Activated CD8-positive, alpha-beta T cell treated with anti-CD3 and anti-CD28 coated beads, Interleukin-2, amount 10 ng/mL, durations not matched to agents 7 days and 5 days (primary cell): Measurements from ENCODE around the gene TUBB1. TPM values are rescaled to one million over a fixed set of nuclear protein-coding genes. Genes with fewer than 3 reads are reported as not detected.

Experiments used
- ATAC-seq: fragments of 150-1000 bp; cut with Tn5 transposase; one replicate; pipeline ENCODE4 v1.10.0; 2021; ENCODE audit warnings: moderate library complexity
- CTCF ChIA-PET: fragments of 350-600 bp; sonication (Branson Sonifier 250); formaldehyde crosslinking; loops from one replicate; lab custom pipeline; 2021; ENCODE audit warnings: antibody characterized with exemption; lab: Charles Lee
- POLR2A ChIA-PET: fragments of 350-600 bp; sonication (Branson Sonifier 250); formaldehyde crosslinking; loops from one replicate; lab custom pipeline; 2021; ENCODE audit warnings: antibody characterized with exemption; lab: Charles Lee
- DNase-seq: peaks from one replicate; pipeline ENCODE4 v3.0.0-alpha.2; 2020
- H3K27ac Mint-ChIP-seq: one replicate; pipeline ENCODE4 v1.8.0; 2021; ENCODE audit warnings: mild to moderate bottlenecking, mixed read lengths
- H3K27me3 Mint-ChIP-seq: one replicate; pipeline ENCODE4 v1.8.0; 2021; ENCODE audit warnings: low read depth, mixed read lengths
- H3K36me3 Mint-ChIP-seq: one replicate; pipeline ENCODE4 v1.8.0; 2021; ENCODE audit warnings: low read depth, mixed read lengths
- H3K4me1 Mint-ChIP-seq: one replicate; pipeline ENCODE4 v1.8.0; 2021; ENCODE audit warnings: low read depth, mixed read lengths
- H3K4me3 Mint-ChIP-seq: one replicate; pipeline ENCODE4 v1.8.0; 2021; ENCODE audit warnings: mild to moderate bottlenecking, mixed read lengths
- H3K9me3 Mint-ChIP-seq: one replicate; pipeline ENCODE4 v1.8.0; 2022; ENCODE audit warnings: mixed read lengths; ENCODE audit not compliant: insufficient read depth
- total RNA-seq, 2 experiments: library from RNA; stranded (reverse); gene quantifications; one replicate each; pipeline ENCODE4 v1.2.3, GENCODE V29; 2021

The TUBB1 gene
- total RNA-seq, 2 experiments from 2014 or later: not detected

GRCh38 chr20:59015812-59016711 is 3.2 kb upstream of the TUBB1 start:
- ChIA-PET POLR2A (interaction anchor here (0.6 to 0.9 kb wide), 2 partner anchors 10 to 15 kb away, joined by 3 to 4 read pairs; no protein-coding TSS in a partner anchor), CTCF (interaction anchor here (1.5 kb wide), 1 partner anchor 206 kb away, joined by 3 read pairs; no protein-coding TSS in a partner anchor)
- H3K4me3 Mint-ChIP-seq: no peak overlapping the region
- DNase-seq (no peak), ATAC-seq (no peak)
- peaks cover 2% of the 10 kb centered on the region for H3K36me3 Mint-ChIP-seq
- H3K4me1 Mint-ChIP-seq: peaks cover 56% of the 10 kb centered on the region
- no peaks in the 10 kb centered on the region for H3K9me3 Mint-ChIP-seq
- H3K27ac Mint-ChIP-seq: peak overlapping the region; percentile 50
- H3K27me3 Mint-ChIP-seq: no peaks in the 10 kb centered on the region

GRCh38 chr20:59016795-59017492 is 2.3 kb upstream of the TUBB1 start:
- ChIA-PET CTCF (interaction anchor here (0.9 to 1.5 kb wide), 3 partner anchors 10 to 205 kb away, joined by 3 to 4 read pairs (median 3); no protein-coding TSS in a partner anchor), POLR2A (interaction anchor here (0.6 to 1.0 kb wide), 4 partner anchors 14 to 1594 kb away, joined by 3 read pairs; partner anchors contain the start of gene ATP5F1E)
- Mint-ChIP-seq H3K36me3 (peaks cover 2% of the 10 kb centered on the region), H3K27me3 (no peaks in the 10 kb centered on the region), H3K4me3 (no peak overlapping the region), H3K27ac (peak overlapping the region; percentile 55), H3K4me1 (peaks cover 47% of the 10 kb centered on the region), H3K9me3 (no peaks in the 10 kb centered on the region)
- DNase-seq (no peak), ATAC-seq (peak; percentile 28)

GRCh38 chr20:59017493-59018231 is 1.6 kb upstream of the TUBB1 start:
- CTCF ChIA-PET: interaction anchor here (0.7 to 1.5 kb wide), 4 partner anchors 9 to 204 kb away, joined by 3 to 4 read pairs (median 3); no protein-coding TSS in a partner anchor
- H3K27me3 Mint-ChIP-seq: no peaks in the 10 kb centered on the region
- H3K36me3 Mint-ChIP-seq: peaks cover 7% of the 10 kb centered on the region
- POLR2A ChIA-PET: interaction anchor here (0.7 to 1.0 kb wide), 3 partner anchors 15 to 1594 kb away, joined by 3 read pairs; partner anchors contain the start of gene ATP5F1E
- H3K4me3 Mint-ChIP-seq: no peak overlapping the region
- no peak for ATAC-seq
- H3K4me1 Mint-ChIP-seq: peaks cover 40% of the 10 kb centered on the region
- DNase-seq: no peak
- peak overlapping the region; percentile 55 for H3K27ac Mint-ChIP-seq
- H3K9me3 Mint-ChIP-seq: no peaks in the 10 kb centered on the region

GRCh38 chr20:59018817-59019216 is 412 bp upstream of the TUBB1 start:
- no peak overlapping the region for H3K27ac Mint-ChIP-seq

GRCh38 chr20:59020938-59021551 is 1.8 kb downstream of the TUBB1 start:
- DNase-seq: no peak
- H3K36me3 Mint-ChIP-seq: peaks cover 31% of the 10 kb centered on the region
- no peaks in the 10 kb centered on the region for H3K9me3 Mint-ChIP-seq
- ChIA-PET CTCF (no interaction called here), POLR2A (interaction anchor here (0.9 kb wide), 1 partner anchor 369 kb away, joined by 4 read pairs; no protein-coding TSS in a partner anchor)
- H3K4me3 Mint-ChIP-seq: no peak overlapping the region
- no peaks in the 10 kb centered on the region for H3K27me3 Mint-ChIP-seq
- no peak overlapping the region for H3K27ac Mint-ChIP-seq
- no peak for ATAC-seq
- peaks cover 22% of the 10 kb centered on the region for H3K4me1 Mint-ChIP-seq

More at GRCh38 chr20:59018817-59019216, 412 bp upstream of the TUBB1 start:
- peaks cover 30% of the 10 kb centered on the region for H3K4me1 Mint-ChIP-seq
- no peaks in the 10 kb centered on the region for H3K27me3 Mint-ChIP-seq
- H3K4me3 Mint-ChIP-seq: no peak overlapping the region
- H3K9me3 Mint-ChIP-seq: no peaks in the 10 kb centered on the region
- H3K36me3 Mint-ChIP-seq: peaks cover 15% of the 10 kb centered on the region
- CTCF ChIA-PET: no interaction called here
- ATAC-seq (no peak), DNase-seq (no peak)
- POLR2A ChIA-PET: no interaction called here

- Mint-ChIP-seq H3K4me1 (peaks cover 16% of the 10 kb centered on the region), H3K9me3 (no peaks in the 10 kb centered on the region), H3K27ac (peak overlapping the region; percentile 10), H3K4me3 (no peak overlapping the region), H3K36me3 (peaks cover 48% of the 10 kb centered on the region), H3K27me3 (no peaks in the 10 kb centered on the region)
- ATAC-seq (no peak), DNase-seq (no peak)
- POLR2A ChIA-PET: no interaction called here
- CTCF ChIA-PET: no interaction called here
These were observed 3.5 kb downstream of the TUBB1 start for GRCh38 chr20:59022754-59023153.

- H3K27me3 Mint-ChIP-seq: no peaks in the 10 kb centered on the region
- H3K9me3 Mint-ChIP-seq: no peaks in the 10 kb centered on the region
- H3K27ac Mint-ChIP-seq: no peak overlapping the region
- H3K4me1 Mint-ChIP-seq: peaks cover 22% of the 10 kb centered on the region
- peaks cover 54% of the 10 kb centered on the region for H3K36me3 Mint-ChIP-seq
- DNase-seq (no peak), ATAC-seq (no peak)
- H3K4me3 Mint-ChIP-seq: no peak overlapping the region
- POLR2A ChIA-PET: interaction anchor here (0.8 kb wide), 1 partner anchor 9 kb away, joined by 5 read pairs; the partner anchor contains the start of gene ATP5F1E
- CTCF ChIA-PET: no interaction called here
These were observed 4.4 kb downstream of the TUBB1 start for GRCh38 chr20:59023616-59024015.

- H3K36me3 Mint-ChIP-seq: peaks cover 59% of the 10 kb centered on the region
- CTCF ChIA-PET: no interaction called here
- H3K27me3 Mint-ChIP-seq: no peaks in the 10 kb centered on the region
- H3K9me3 Mint-ChIP-seq: no peaks in the 10 kb centered on the region
- peaks cover 27% of the 10 kb centered on the region for H3K4me1 Mint-ChIP-seq
- POLR2A ChIA-PET: interaction anchor here (1.0 kb wide), 1 partner anchor 135 kb away, joined by 3 read pairs; no protein-coding TSS in a partner anchor
- no peak overlapping the region for H3K4me3 Mint-ChIP-seq
- no peak for ATAC-seq
- DNase-seq: no peak
- no peak overlapping the region for H3K27ac Mint-ChIP-seq
These were observed 4.9 kb downstream of the TUBB1 start for GRCh38 chr20:59024111-59024530.

- H3K27ac Mint-ChIP-seq: no peak overlapping the region
- peaks cover 35% of the 10 kb centered on the region for H3K4me1 Mint-ChIP-seq
- DNase-seq (no peak), ATAC-seq (no peak)
- H3K27me3 Mint-ChIP-seq: no peaks in the 10 kb centered on the region
- H3K9me3 Mint-ChIP-seq: no peaks in the 10 kb centered on the region
- ChIA-PET POLR2A (interaction anchor here (0.6 to 1.0 kb wide), 2 partner anchors 36 to 136 kb away, joined by 3 read pairs; no protein-coding TSS in a partner anchor), CTCF (no interaction called here)
- no peak overlapping the region for H3K4me3 Mint-ChIP-seq
- peaks cover 68% of the 10 kb centered on the region for H3K36me3 Mint-ChIP-seq
These were observed 5.9 kb downstream of the TUBB1 start for GRCh38 chr20:59025086-59025485.

- peaks cover 39% of the 10 kb centered on the region for H3K4me1 Mint-ChIP-seq
- CTCF ChIA-PET: no interaction called here
- ATAC-seq: no peak
These were observed 6.3 kb downstream of the TUBB1 start for GRCh38 chr20:59025511-59025910.

More at GRCh38 chr20:59025511-59025910, 6.3 kb downstream of the TUBB1 start:
- Mint-ChIP-seq H3K9me3 (no peaks in the 10 kb centered on the region), H3K36me3 (peaks cover 73% of the 10 kb centered on the region), H3K27me3 (no peaks in the 10 kb centered on the region), H3K27ac (no peak overlapping the region), H3K4me3 (no peak overlapping the region)
- POLR2A ChIA-PET: interaction anchor here (0.6 kb wide), 1 partner anchor 36 kb away, joined by 3 read pairs; no protein-coding TSS in a partner anchor
- no peak for DNase-seq
